ENCODE data around the gene ADH1A. TPM values are rescaled to one million over a fixed set of nuclear protein-coding genes. Genes with fewer than 3 reads are reported as not detected.

ADH1A gene
- total RNA-seq, 1 experiment from 2014 or later, result 0.21 TPM

GRCh38 chr4:99275050-99275449, 15.7 kb downstream of the ADH1A start:
- intact Hi-C loops (cut with micrococcal nuclease), result no loop called here
- Mint-ChIP-seq H3K27ac (ENCODE audit: low read depth, unreplicated experiment) (no peak overlapping the region), H3K27me3 (ENCODE audit: insufficient read depth, unreplicated experiment) (no peaks in the 10 kb centered on the region), H3K4me3 (ENCODE audit: unreplicated experiment) (no peak overlapping the region), H3K36me3 (ENCODE audit: insufficient read depth, unreplicated experiment) (no peaks in the 10 kb centered on the region), H3K9me3 (ENCODE audit: unreplicated experiment) (no peaks in the 10 kb centered on the region), H3K4me1 (ENCODE audit: insufficient read depth, unreplicated experiment) (no peaks in the 10 kb centered on the region)
- no TSS peak for BruUV-seq (replicated peaks)
- DNase-seq (ENCODE audit: unreplicated experiment), result no peak
- ChIA-PET CTCF (no interaction called here), POLR2A (interaction anchor here (1.0 kb wide), 1 partner anchor 13 kb away, joined by 3 read pairs; no protein-coding TSS in a partner anchor)
- no peak for TF ChIP-seq CTCF (IDR thresholded peaks at IDR 0.05; ENCODE audit: unreplicated experiment)

- Mint-ChIP-seq H3K4me1 (ENCODE audit: insufficient read depth, unreplicated experiment) (no peaks in the 10 kb centered on the region), H3K36me3 (ENCODE audit: insufficient read depth, unreplicated experiment) (peaks cover 5% of the 10 kb centered on the region), H3K4me3 (ENCODE audit: unreplicated experiment) (no peak overlapping the region), H3K27me3 (ENCODE audit: insufficient read depth, unreplicated experiment) (no peaks in the 10 kb centered on the region), H3K9me3 (ENCODE audit: unreplicated experiment) (no peaks in the 10 kb centered on the region), H3K27ac (ENCODE audit: low read depth, unreplicated experiment) (no peak overlapping the region)
- intact Hi-C loops (cut with micrococcal nuclease), result no loop called here
- DNase-seq (ENCODE audit: unreplicated experiment), result no peak
- ChIA-PET CTCF (no interaction called here), POLR2A (interaction anchor here (0.7 kb wide), 1 partner anchor 114 kb away, joined by 3 read pairs; no protein-coding TSS in a partner anchor)
- TF ChIP-seq CTCF (IDR thresholded peaks at IDR 0.05; ENCODE audit: unreplicated experiment), result no peak
- BruUV-seq (replicated peaks), result no TSS peak
These were observed 17.1 kb downstream of the ADH1A start for GRCh38 chr4:99273704-99274103.

- intact Hi-C loops (cut with micrococcal nuclease), result no loop called here
- CTCF ChIA-PET, result interaction anchor here (0.5 to 0.8 kb wide), 2 partner anchors 37 to 112 kb away, joined by 3 to 5 read pairs; no protein-coding TSS in a partner anchor
- TF ChIP-seq CTCF (IDR thresholded peaks at IDR 0.05; ENCODE audit: unreplicated experiment), result no peak
- H3K36me3 Mint-ChIP-seq (ENCODE audit: insufficient read depth, unreplicated experiment), result peaks cover 5% of the 10 kb centered on the region
- no peak overlapping the region for H3K27ac Mint-ChIP-seq (ENCODE audit: low read depth, unreplicated experiment)
- H3K4me1 Mint-ChIP-seq (ENCODE audit: insufficient read depth, unreplicated experiment), result no peaks in the 10 kb centered on the region
- no peaks in the 10 kb centered on the region for H3K27me3 Mint-ChIP-seq (ENCODE audit: insufficient read depth, unreplicated experiment)
- POLR2A ChIA-PET, result interaction anchor here (0.7 kb wide), 2 partner anchors 8 to 87 kb away, joined by 3 to 4 read pairs; no protein-coding TSS in a partner anchor
- DNase-seq (ENCODE audit: unreplicated experiment), result no peak
- H3K9me3 Mint-ChIP-seq (ENCODE audit: unreplicated experiment), result peaks cover 8% of the 10 kb centered on the region
- H3K4me3 Mint-ChIP-seq (ENCODE audit: unreplicated experiment), result no peak overlapping the region
- BruUV-seq (replicated peaks), result no TSS peak
These were observed 25.9 kb downstream of the ADH1A start for GRCh38 chr4:99264927-99265326.

GRCh38 chr4:99252746-99253145, 38.0 kb downstream of the ADH1A start:
- Mint-ChIP-seq H3K4me3 (ENCODE audit: unreplicated experiment) (no peak overlapping the region), H3K27ac (ENCODE audit: low read depth, unreplicated experiment) (peak overlapping the region; percentile 66), H3K36me3 (ENCODE audit: insufficient read depth, unreplicated experiment) (no peaks in the 10 kb centered on the region), H3K27me3 (ENCODE audit: insufficient read depth, unreplicated experiment) (no peaks in the 10 kb centered on the region), H3K4me1 (ENCODE audit: insufficient read depth, unreplicated experiment) (peaks cover 5% of the 10 kb centered on the region), H3K9me3 (ENCODE audit: unreplicated experiment) (no peaks in the 10 kb centered on the region)
- no peak for TF ChIP-seq CTCF (IDR thresholded peaks at IDR 0.05; ENCODE audit: unreplicated experiment)
- intact Hi-C loops (cut with micrococcal nuclease), result no loop called here
- CTCF ChIA-PET, result no interaction called here
- no peak for DNase-seq (ENCODE audit: unreplicated experiment)
- POLR2A ChIA-PET, result interaction anchor here (0.6 to 0.7 kb wide), 2 partner anchors 112 to 255 kb away, joined by 3 to 5 read pairs; no protein-coding TSS in a partner anchor
- no TSS peak for BruUV-seq (replicated peaks)
